ENCODE results near the gene HOXC5.
"Not testable (repeated sequence)": the region's sequence is repeated elsewhere in the genome, so short reads cannot be mapped to it uniquely, and the experiment has no call there.

HOXC5 gene

GRCh38 chr12:54075974-54076373 is 43.1 kb downstream of the HOXC5 start:
- no peak for DNase-seq

GRCh38 chr12:54077843-54078242 is 45.0 kb downstream of the HOXC5 start:
- DNase-seq: not testable (repeated sequence)

- DNase-seq: not testable (repeated sequence)
Observed at GRCh38 chr12:54079115-54079514, 46.3 kb downstream of the HOXC5 start.

- DNase-seq: not testable (repeated sequence)
Observed at GRCh38 chr12:54080008-54080924, 47.4 kb downstream of the HOXC5 start.

- DNase-seq: not testable (repeated sequence)
Observed at GRCh38 chr12:54081053-54081514, 48.2 kb downstream of the HOXC5 start.

GRCh38 chr12:54081581-54082396 is 48.9 kb downstream of the HOXC5 start:
- not testable (repeated sequence) for DNase-seq

GRCh38 chr12:54082397-54082892 is 49.6 kb downstream of the HOXC5 start:
- no peak for DNase-seq
